Measurements from ENCODE around the gene ZNF490. TPM values are rescaled to one million over a fixed set of nuclear protein-coding genes. Genes with fewer than 3 reads are reported as not detected.
"Not testable (repeated sequence)": the region's sequence is repeated elsewhere in the genome, so short reads cannot be mapped to it uniquely, and the experiment has no call there.

The ZNF490 gene
- total RNA-seq, 1 donor, result 8.7 TPM

- H3K4me3 ChIP-seq (ENCODE audit: low read depth, low read length), result no peak overlapping the region
- DNase-seq (ENCODE audit: low read depth), result no peak
- TF ChIP-seq, protein P1, sequence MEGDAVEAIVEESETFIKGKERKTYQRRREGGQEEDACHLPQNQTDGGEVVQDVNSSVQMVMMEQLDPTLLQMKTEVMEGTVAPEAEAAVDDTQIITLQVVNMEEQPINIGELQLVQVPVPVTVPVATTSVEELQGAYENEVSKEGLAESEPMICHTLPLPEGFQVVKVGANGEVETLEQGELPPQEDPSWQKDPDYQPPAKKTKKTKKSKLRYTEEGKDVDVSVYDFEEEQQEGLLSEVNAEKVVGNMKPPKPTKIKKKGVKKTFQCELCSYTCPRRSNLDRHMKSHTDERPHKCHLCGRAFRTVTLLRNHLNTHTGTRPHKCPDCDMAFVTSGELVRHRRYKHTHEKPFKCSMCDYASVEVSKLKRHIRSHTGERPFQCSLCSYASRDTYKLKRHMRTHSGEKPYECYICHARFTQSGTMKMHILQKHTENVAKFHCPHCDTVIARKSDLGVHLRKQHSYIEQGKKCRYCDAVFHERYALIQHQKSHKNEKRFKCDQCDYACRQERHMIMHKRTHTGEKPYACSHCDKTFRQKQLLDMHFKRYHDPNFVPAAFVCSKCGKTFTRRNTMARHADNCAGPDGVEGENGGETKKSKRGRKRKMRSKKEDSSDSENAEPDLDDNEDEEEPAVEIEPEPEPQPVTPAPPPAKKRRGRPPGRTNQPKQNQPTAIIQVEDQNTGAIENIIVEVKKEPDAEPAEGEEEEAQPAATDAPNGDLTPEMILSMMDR (IDR thresholded peaks at IDR 0.05; ENCODE audit: insufficient read depth, low read length), result no peak
These were observed 12.9 kb upstream of the ZNF490 start for GRCh38 chr19:12623361-12624031.

DNA sequence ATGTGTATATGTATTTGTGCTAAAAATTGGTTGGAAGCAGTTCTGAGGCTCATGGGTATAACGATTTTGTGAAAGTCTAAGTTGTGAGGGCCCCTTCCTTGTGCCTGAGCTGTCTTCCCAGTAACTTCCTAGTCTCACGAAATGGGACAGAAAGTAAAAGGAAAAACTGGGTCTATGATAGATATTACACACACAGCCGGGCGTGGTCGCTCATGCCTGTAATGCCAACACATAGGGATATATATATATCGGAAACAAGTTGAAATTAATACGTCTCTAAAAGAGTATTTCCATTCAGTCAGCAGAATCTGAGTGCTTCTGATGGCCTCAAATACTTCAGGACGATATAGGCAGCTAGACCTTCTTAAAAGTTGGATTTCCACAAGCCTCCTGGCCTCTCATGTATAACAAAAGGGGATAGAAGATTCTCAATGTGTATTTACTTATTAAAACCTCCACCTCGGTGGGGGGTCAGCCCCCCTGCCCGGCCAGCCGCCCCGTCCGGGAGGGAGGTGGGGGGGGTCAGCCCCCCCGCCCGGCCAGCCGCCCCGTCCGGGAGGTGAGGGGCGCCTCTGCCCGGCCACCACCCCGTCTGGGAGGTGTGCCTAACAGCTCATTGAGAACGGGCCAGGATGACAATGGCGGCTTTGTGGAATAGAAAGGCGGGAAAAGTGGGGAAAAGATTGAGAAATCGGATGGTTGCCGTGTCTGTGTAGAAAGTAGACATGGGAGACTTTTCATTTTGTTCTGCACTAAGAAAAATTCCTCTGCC, 10.8 kb upstream of the ZNF490 start:
- DNase-seq (ENCODE audit: low read depth), result not testable (repeated sequence)

DNA sequence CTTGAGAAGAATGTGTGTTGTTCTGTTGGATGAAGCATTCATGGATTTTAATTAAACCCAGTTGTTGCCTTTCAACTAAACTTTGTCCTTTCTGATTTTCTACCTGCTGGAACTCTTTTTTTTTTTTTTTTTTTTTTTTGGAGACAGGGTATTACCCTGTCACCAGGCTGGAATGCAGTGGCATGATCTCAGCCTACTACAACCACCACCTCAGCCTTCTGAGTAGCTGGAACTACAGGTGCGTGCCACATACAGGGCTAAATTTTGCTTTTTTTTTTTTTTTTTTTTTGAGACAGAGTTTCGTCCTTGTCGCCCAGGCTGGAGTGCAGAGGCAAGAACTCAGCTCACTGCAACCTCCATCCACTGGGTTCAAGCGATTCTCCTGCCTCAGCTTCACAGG, 7.0 kb upstream of the ZNF490 start:
- no peak for DNase-seq (ENCODE audit: low read depth)
- no peak overlapping the region for H3K4me3 ChIP-seq (ENCODE audit: low read depth, low read length)
- TF ChIP-seq, protein P1 (IDR thresholded peaks at IDR 0.05; ENCODE audit: insufficient read depth, low read length), result no peak

More for the DNA sequence above, 10.8 kb upstream of the ZNF490 start:
- H3K4me3 ChIP-seq (ENCODE audit: low read depth, low read length), result not testable (repeated sequence)

DNA sequence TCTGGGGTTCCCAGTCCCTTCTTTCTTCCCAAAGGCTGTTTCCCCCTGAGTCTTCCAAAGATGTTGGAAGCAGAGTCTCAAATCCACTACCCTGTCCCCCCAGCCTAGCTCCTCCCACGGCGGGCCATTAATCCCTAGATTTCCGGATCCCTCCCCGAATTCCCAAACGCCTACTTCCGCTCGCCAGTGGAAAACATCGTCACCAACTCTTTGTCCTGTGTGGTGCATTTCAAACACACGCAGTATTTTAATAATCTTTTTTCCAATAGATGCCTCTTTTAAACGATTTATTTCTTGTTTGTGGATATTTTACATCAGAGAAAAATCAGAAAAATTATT, 717 bp upstream of the ZNF490 start:
- TF ChIP-seq, protein P1 (IDR thresholded peaks at IDR 0.05; ENCODE audit: insufficient read depth, low read length), result no peak
- H3K4me3 ChIP-seq (ENCODE audit: low read depth, low read length), result peak overlapping the region; percentile 86
- peak; percentile 78 for DNase-seq (ENCODE audit: low read depth)

DNA sequence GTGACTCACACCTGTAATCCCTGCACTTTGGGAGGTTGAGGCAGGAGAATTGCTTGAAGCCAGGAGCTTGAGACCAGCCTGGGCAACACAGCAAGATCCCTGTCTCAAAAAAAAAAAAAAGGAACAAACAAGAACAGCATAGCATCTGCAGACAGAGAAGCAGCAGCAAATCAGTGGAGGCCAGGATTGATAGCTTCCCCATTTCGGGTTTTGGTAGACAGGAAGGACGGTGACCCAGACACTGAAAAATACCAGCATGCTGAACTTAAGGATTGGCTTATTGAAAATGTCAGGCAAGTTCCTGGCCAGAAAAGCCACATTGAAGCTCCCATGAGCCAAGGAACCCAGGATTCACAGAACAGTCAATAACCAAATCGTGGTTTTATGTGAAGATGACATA, 3.0 kb downstream of the ZNF490 start:
- no peak overlapping the region for H3K4me3 ChIP-seq (ENCODE audit: low read depth, low read length)
- TF ChIP-seq, protein P1 (IDR thresholded peaks at IDR 0.05; ENCODE audit: insufficient read depth, low read length), result no peak
- no peak for DNase-seq (ENCODE audit: low read depth)

DNA sequence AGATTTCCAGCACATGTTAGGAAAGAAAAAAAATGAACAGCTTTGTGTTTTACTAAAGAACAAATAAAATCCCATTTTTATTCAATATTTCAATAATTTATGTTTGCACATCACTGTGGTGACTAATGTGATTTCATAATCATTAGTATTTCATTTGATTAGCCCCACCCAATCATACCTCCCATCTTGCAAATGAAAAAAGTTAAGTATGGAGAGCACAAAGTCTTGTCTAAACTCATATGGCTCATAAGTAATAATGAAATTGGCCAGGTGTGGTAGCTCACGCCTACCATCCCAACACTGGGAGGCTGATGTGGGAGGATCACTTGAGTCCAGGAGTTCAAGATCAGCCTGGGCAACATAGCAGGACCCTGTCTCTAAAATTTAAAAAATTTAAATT, 3.8 kb downstream of the ZNF490 start:
- TF ChIP-seq, protein P1 (IDR thresholded peaks at IDR 0.05; ENCODE audit: insufficient read depth, low read length), result no peak
- DNase-seq (ENCODE audit: low read depth), result no peak
- H3K4me3 ChIP-seq (ENCODE audit: low read depth, low read length), result no peak overlapping the region

DNA sequence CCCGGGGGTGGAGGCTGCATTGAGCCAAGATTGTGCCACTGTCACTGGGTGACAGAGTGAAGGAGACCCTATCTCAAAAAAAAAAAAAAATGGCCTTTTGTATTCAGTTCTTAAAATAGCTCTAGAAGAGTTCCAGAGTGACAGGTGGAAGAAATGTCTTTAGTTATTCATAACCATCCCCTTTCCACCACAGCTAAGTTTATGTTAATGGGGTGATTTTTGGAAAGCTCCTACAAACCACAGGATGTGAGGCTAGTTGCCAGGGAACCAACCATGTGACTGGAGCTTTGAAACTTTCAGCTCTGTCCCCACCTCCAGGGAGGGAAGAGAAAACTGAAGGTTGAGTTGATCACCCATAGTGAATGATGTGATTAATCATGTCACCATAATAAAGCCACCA, 6.9 kb downstream of the ZNF490 start:
- H3K4me3 ChIP-seq (ENCODE audit: low read depth, low read length), result no peak overlapping the region
- TF ChIP-seq, protein P1 (IDR thresholded peaks at IDR 0.05; ENCODE audit: insufficient read depth, low read length), result no peak
- no peak for DNase-seq (ENCODE audit: low read depth)
